ENCODE results near the gene THUMPD1.

THUMPD1 gene

GRCh38 chr16:20774703-20775362 lies 33.2 kb upstream of the THUMPD1 start:
- Mint-ChIP-seq H3K4me1 (no peaks in the 10 kb centered on the region), H3K9me3 (peaks cover 12% of the 10 kb centered on the region), H3K36me3 (ENCODE audit: low read depth) (no peaks in the 10 kb centered on the region), H3K4me3 (no peak overlapping the region), H3K27ac (no peak overlapping the region), H3K27me3 (ENCODE audit: low read depth, poor library complexity) (no peaks in the 10 kb centered on the region)
- TF ChIP-seq CTCF (IDR thresholded peaks at IDR 0.05) = peak; percentile 57
- peak; percentile 66 for DNase-seq

DNA sequence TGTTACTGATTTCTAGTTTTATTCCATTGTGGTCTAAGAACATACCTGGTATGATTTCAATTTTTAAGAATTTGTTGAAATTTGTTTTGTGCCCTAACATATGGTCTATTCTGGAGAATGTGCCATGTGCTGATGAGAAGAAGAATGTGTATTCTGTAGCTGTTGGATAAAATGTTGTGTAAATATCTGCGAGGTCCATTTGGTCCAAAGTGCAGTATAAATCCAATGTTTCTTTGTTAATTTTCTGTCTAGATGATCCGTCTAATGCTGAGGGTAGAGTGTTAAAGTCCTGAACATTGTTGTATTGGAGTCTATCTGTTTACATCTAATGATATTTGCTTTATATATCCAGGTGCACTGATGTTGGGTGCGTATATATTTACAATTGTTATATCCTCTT lies 32.1 kb upstream of the THUMPD1 start:
- Mint-ChIP-seq H3K36me3 (ENCODE audit: low read depth) (no peaks in the 10 kb centered on the region), H3K4me1 (no peaks in the 10 kb centered on the region), H3K4me3 (no peak overlapping the region), H3K27ac (no peak overlapping the region), H3K27me3 (ENCODE audit: low read depth, poor library complexity) (no peaks in the 10 kb centered on the region), H3K9me3 (peaks cover 12% of the 10 kb centered on the region)
- no peak for DNase-seq
- TF ChIP-seq CTCF (IDR thresholded peaks at IDR 0.05) = no peak

DNA sequence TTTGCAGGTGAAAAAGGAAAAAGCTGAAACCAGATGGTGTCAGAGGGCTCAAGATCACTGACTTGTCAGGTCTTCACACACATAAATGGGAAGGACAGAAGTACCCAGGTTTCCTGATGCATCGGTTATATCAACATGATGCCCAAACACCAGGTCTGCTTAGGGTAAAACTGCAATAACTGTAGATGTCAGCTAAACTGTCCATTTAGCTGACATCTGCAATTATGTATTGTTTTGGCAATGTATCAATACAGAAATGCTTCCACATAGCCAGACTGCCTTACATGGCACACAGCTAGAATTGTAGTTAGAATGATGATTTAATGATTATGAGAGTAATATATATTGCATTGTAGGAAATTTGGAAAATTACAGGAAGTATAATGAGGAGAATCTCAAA lies 27.2 kb upstream of the THUMPD1 start:
- no peaks in the 10 kb centered on the region for H3K27me3 Mint-ChIP-seq (ENCODE audit: low read depth, poor library complexity)
- no peak overlapping the region for H3K27ac Mint-ChIP-seq
- no peak overlapping the region for H3K4me3 Mint-ChIP-seq
- TF ChIP-seq CTCF (IDR thresholded peaks at IDR 0.05) = no peak
- H3K4me1 Mint-ChIP-seq = peaks cover 3% of the 10 kb centered on the region
- H3K36me3 Mint-ChIP-seq (ENCODE audit: low read depth) = no peaks in the 10 kb centered on the region
- no peak for DNase-seq
- peaks cover 13% of the 10 kb centered on the region for H3K9me3 Mint-ChIP-seq

GRCh38 chr16:20768121-20768520 lies 26.5 kb upstream of the THUMPD1 start:
- Mint-ChIP-seq H3K4me3 (no peak overlapping the region), H3K4me1 (peaks cover 10% of the 10 kb centered on the region), H3K27ac (no peak overlapping the region), H3K36me3 (ENCODE audit: low read depth) (no peaks in the 10 kb centered on the region), H3K27me3 (ENCODE audit: low read depth, poor library complexity) (no peaks in the 10 kb centered on the region), H3K9me3 (peaks cover 16% of the 10 kb centered on the region)
- TF ChIP-seq CTCF (IDR thresholded peaks at IDR 0.05) = no peak
- DNase-seq = no peak

- H3K27me3 Mint-ChIP-seq (ENCODE audit: low read depth, poor library complexity) = no peaks in the 10 kb centered on the region
- DNase-seq = no peak
- peaks cover 17% of the 10 kb centered on the region for H3K9me3 Mint-ChIP-seq
- no peak for TF ChIP-seq CTCF (IDR thresholded peaks at IDR 0.05)
- no peaks in the 10 kb centered on the region for H3K36me3 Mint-ChIP-seq (ENCODE audit: low read depth)
- H3K4me3 Mint-ChIP-seq = no peak overlapping the region
- no peak overlapping the region for H3K27ac Mint-ChIP-seq
- peaks cover 13% of the 10 kb centered on the region for H3K4me1 Mint-ChIP-seq
Measured at GRCh38 chr16:20767577-20767976, 26.0 kb upstream of the THUMPD1 start.

DNA sequence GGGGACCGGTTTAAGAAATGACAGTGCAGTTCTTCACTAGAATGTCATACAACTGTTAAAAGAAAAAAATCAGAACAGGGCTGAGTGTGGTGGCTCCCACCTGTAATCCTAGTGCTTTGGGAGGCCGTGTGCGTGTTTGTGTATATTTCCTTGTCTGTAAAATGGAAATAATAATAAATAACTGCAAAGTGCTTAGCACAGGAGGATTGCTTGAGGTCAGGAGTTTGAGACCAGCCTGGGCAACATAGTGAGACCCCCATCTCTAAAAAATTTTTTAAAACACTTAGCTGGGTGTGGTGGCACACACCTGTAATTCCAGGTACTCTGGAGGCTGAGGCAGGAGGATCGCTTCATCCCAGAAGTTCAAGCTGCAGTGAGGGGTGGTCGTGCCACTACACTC lies 24.7 kb upstream of the THUMPD1 start:
- Mint-ChIP-seq H3K27ac (no peak overlapping the region), H3K9me3 (peaks cover 27% of the 10 kb centered on the region), H3K4me1 (peaks cover 17% of the 10 kb centered on the region), H3K4me3 (no peak overlapping the region), H3K27me3 (ENCODE audit: low read depth, poor library complexity) (peaks cover 3% of the 10 kb centered on the region), H3K36me3 (ENCODE audit: low read depth) (peaks cover 12% of the 10 kb centered on the region)
- DNase-seq = no peak
- TF ChIP-seq CTCF (IDR thresholded peaks at IDR 0.05) = no peak
